GM13976 (cell line): ENCODE data around the gene PARPBP.
"Not testable (repeated sequence)": the region's sequence is repeated elsewhere in the genome, so short reads cannot be mapped to it uniquely, and the experiment has no call there.

ENCODE experiments used
- DNase-seq: peaks from one replicate; pipeline ENCODE4 v3.0.0; 2012; ENCODE audit warnings: low spot score
- CTCF ChIP-seq: IDR thresholded peaks from 2 replicates; pipeline ENCODE4 v1.5.1; 2012; ENCODE audit warnings: borderline replicate concordance, mild to moderate bottlenecking; ENCODE audit not compliant: insufficient read depth; ENCODE audit errors: extremely low read depth, missing control alignments, control extremely low read depth
- in situ Hi-C: fragments of 300-500 bp; cut with MboI; formaldehyde crosslinking; loops from one replicate; pipeline ENCODE4 v1.12.0; 2022; ENCODE audit warnings: low sequenced_read_pairs, mixed read lengths, inconsistent platforms; ENCODE audit not compliant: unreplicated experiment

PARPBP gene, protein sequence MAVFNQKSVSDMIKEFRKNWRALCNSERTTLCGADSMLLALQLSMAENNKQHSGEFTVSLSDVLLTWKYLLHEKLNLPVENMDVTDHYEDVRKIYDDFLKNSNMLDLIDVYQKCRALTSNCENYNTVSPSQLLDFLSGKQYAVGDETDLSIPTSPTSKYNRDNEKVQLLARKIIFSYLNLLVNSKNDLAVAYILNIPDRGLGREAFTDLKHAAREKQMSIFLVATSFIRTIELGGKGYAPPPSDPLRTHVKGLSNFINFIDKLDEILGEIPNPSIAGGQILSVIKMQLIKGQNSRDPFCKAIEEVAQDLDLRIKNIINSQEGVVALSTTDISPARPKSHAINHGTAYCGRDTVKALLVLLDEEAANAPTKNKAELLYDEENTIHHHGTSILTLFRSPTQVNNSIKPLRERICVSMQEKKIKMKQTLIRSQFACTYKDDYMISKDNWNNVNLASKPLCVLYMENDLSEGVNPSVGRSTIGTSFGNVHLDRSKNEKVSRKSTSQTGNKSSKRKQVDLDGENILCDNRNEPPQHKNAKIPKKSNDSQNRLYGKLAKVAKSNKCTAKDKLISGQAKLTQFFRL

DNA sequence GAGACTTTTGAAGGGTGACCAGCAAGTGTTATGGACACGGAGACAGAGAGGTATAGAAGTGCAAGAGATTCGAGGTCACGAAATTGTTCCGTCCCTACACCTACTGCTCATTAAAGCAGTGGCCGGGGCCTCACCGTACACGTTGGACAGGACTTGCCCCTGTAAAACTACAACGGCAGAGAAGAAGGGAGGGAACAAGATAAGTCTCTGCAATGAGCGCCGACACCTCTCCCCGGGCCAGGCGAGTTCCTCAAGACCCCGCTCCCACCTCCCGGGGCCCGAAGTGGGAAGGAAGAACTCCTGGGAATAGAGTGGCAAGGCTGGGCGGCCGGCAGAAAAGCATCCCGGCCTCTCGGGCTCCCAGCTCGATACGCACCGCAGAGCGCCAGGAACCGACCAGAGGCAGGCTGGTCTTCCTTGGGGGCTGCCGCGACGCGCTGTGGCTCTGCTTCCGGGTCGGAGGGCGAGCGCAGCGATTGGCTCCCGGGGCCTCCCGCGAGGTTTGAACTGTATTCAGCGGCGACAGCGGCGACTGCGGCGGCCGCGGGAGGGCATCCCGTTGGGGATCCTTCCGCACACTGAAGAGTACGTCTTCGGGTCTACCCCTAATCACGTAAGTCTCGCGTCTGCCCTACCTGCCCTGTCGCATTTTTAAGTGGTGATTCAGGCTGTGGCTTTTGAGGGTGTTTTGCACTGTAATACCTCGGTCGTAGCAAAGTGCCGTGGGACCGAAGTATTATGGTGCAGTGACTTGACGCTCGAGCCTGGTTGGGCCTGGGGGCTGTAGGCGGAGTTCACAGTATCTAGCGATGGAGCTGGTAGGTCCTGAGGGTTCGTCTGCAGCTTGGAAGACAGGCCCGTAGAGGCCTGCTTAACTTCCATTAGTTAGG lies at the start of gene PARPBP, which contains the start of gene NUP37:
PARPBP (plus strand) TSS at position 510 of the 890 bp plus-strand sequence. CDS start 3,706 bp downstream, outside the sequence.
NUP37 (minus strand) TSS at position 441 of the 890 bp plus-strand sequence. CDS start 1,596 bp downstream, outside the sequence.
- in situ Hi-C loops: no loop called here
- peak; percentile 7 for TF ChIP-seq CTCF
- DNase-seq: peak; percentile 92

DNA sequence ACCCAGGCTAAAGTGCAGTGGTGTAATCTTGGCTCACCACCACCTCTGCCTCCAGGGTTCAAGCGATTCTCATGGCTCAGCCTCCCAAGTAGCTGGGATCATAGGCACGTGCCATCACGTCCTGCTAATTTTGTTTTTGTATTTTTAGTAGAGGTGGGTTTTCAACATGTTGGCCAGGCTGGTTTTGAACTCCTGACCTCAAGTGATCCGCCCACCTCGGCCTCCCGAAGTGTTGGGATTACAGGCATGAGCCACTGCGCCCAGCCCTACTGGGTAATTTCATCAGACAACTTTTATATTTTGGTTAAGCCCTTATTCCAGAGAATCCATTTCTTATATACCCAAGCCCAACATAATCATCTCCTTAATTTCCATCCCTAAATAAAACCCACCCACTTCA lies 47.9 kb upstream of the PARPBP start:
- DNase-seq, in situ Hi-C loops: not testable (repeated sequence)

GRCh38 chr12:102080842-102081241 lies 39.1 kb upstream of the PARPBP start:
- no peak for DNase-seq
- no peak for TF ChIP-seq CTCF
- in situ Hi-C loops: no loop called here

DNA sequence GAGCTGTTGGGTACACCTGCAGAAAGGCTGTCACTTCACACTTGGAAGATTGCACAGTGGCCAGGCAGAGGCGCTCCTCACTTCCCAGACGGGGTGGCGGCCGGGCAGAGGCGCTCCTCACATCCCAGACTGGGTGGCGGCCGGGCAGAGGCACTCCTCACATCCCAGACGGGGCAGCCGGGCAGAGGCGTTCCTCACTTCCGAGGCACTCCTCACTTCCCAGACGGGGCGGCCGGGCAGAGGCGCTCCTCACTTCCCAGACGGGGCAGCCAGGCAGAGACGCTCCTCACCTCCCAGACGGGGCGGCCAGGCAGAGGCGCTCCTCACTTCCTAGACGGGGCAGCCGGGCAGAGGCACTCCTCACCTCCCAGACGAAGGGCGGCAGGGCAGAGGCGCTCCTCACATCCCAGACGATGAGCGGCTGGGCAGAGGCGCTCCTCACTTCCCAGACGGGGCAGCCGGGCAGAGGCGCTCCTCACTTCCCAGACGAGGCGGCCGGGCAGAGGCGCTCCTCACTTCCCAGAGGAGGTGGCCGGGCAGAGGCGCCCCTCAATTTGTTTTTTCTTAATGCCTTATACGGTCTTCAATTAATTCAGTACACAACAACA lies 30.7 kb upstream of the PARPBP start:
- DNase-seq, in situ Hi-C loops: not testable (repeated sequence)

DNA sequence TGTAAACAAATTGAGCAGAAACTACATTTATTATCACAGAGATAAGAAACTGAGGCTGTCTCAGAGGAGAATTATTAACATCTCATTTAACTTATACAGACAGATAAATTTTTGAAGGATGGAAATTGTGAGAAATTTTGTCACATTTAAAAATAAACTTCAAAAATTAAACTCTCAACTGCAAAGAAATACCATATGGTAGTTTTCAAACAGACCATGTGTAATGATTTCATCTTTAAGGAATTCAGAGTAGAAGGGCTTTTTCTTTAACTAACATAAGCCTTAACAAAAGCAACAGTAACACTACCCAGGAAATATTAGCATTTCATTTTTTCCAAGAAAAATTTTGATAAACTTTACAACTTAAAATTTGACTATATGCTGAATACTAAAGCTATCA lies 26.7 kb upstream of the PARPBP start:
- in situ Hi-C loops: no loop called here
- no peak for TF ChIP-seq CTCF
- no peak for DNase-seq

- in situ Hi-C loops: no loop called here
- DNase-seq: peak; percentile 15
- peak; percentile 42 for TF ChIP-seq CTCF
These were observed 24.2 kb upstream of the PARPBP start for GRCh38 chr12:102095677-102096263.

GRCh38 chr12:102096855-102097254 lies 23.1 kb upstream of the PARPBP start:
- DNase-seq: no peak
- no peak for TF ChIP-seq CTCF
- in situ Hi-C loops: no loop called here
